Peyer's patch (tissue), 4 donors: ENCODE measurements around the gene GALNT9. TPM values are rescaled to one million over a fixed set of nuclear protein-coding genes. Genes with fewer than 3 reads are reported as not detected.

Experiments used
- DNase-seq, 3 donors: peaks; one replicate each; pipeline ENCODE4 v3.0.0-alpha.2; 2017 to 2019
- H3K27ac ChIP-seq, 4 donors: fragments of 200-600 bp; sonication (generic); one replicate each; pipeline ENCODE4 v1.5.1; 2016 to 2019
- H3K27me3 ChIP-seq, 2 donors: fragments of 200-600 bp; sonication (generic); one replicate each; pipeline ENCODE4 v1.5.1; 2019
- H3K36me3 ChIP-seq, 3 donors: fragments of 200-600 bp; sonication (generic); one replicate each; pipeline ENCODE4 v1.5.1; 2016 to 2019
- H3K4me1 ChIP-seq, 4 donors: fragments of 200-600 bp; sonication (generic); one replicate each; pipeline ENCODE4 v1.5.1; 2016 to 2019
- H3K4me3 ChIP-seq, 4 donors: fragments of 200-600 bp; sonication (generic); 1 replicate in 3 of 4; 2 replicates in 1 of 4; pipeline ENCODE4 v1.5.1; 2016 to 2019; ENCODE audit warnings: mild to moderate bottlenecking in 1 of 4
- H3K9me3 ChIP-seq, 4 donors: fragments of 200-600 bp; sonication (generic); one replicate each; pipeline ENCODE4 v1.5.1; 2016 to 2019; ENCODE audit warnings: mild to moderate bottlenecking in 1 of 4
- CTCF ChIP-seq, 6 experiments: fragments of 450-650 bp in 4 of 6; fragments of 200-600 bp in 2 of 6; sonication (generic) in 1 of 6; IDR thresholded peaks; one replicate each; pipeline ENCODE4 v1.5.1; 2017 to 2019; ENCODE audit warnings: antibody characterized with exemption in 6 of 6, mild to moderate bottlenecking in 3 of 6, moderate library complexity in 1 of 6
- POLR2A ChIP-seq, 2 donors: fragments of 450-650 bp; IDR thresholded peaks; one replicate each; pipeline ENCODE4 v1.5.1; 2017; ENCODE audit warnings: antibody characterized with exemption in 2 of 2, mild to moderate bottlenecking in 2 of 2, moderate library complexity in 2 of 2
- total RNA-seq, 4 donors: library from RNA; depleted of rRNA; stranded (reverse); fragments of >200 nt; gene quantifications; one replicate each; pipeline ENCODE4 v1.1.0, GENCODE V29; 2016

Gene GALNT9
- total RNA-seq, 4 donors from 2014 or later, result not detected

DNA sequence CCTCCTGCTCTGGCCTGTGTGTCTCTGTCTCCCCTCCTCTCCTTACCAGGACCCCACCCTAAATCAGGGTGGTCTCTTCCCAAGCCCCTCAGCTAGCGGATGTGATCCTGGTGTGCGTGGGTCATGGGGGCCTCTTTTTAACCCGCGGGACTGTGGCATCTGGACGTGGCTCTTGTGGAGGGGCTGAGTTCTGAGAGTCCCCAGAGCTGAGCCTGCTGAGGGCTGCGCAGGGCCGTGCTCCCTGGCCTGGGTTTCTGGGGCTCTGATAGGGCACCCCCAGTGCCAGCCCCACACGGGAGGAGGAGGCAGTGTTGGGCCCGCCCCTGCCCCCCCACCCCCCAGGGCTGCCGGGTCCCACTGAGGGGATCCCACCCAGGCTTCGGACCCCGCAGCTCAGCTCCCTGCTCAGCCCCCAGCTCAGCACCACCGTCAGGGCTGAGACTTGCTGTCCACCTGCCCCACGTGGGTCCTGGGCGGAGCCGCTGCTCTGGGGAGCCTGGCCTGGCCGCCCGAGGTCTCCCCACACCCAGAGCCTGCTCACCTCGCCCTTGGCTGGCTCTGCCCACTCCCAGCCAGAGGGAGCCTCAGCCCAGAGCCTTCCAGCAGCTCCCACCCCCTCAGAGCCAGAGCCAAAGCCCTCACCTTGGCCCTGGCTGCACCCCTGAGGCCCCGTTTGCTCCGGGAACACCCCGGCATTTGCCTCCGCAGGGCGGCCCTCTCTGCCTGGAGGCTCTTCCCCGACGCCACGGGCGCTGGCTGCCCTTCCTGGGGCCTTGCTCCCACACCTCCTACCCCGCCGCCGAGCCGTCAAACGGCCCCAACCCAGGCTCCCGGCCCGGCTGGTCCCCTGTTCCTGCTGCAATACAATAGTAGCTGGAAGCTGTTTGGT, 153.6 kb downstream of the GALNT9 start:
- H3K4me1 ChIP-seq, result no peaks in the 10 kb centered on the region
- H3K4me3 ChIP-seq, result no peak overlapping the region
- H3K9me3 ChIP-seq, result no peaks in the 10 kb centered on the region
- TF ChIP-seq CTCF (IDR thresholded peaks at IDR 0.05), result no peak
- no peak for TF ChIP-seq POLR2A (IDR thresholded peaks at IDR 0.05)
- DNase-seq, result no peak
- no peaks in the 10 kb centered on the region for H3K36me3 ChIP-seq
- H3K27ac ChIP-seq, result no peak overlapping the region
- H3K27me3 ChIP-seq, result no peaks in the 10 kb centered on the region

DNA sequence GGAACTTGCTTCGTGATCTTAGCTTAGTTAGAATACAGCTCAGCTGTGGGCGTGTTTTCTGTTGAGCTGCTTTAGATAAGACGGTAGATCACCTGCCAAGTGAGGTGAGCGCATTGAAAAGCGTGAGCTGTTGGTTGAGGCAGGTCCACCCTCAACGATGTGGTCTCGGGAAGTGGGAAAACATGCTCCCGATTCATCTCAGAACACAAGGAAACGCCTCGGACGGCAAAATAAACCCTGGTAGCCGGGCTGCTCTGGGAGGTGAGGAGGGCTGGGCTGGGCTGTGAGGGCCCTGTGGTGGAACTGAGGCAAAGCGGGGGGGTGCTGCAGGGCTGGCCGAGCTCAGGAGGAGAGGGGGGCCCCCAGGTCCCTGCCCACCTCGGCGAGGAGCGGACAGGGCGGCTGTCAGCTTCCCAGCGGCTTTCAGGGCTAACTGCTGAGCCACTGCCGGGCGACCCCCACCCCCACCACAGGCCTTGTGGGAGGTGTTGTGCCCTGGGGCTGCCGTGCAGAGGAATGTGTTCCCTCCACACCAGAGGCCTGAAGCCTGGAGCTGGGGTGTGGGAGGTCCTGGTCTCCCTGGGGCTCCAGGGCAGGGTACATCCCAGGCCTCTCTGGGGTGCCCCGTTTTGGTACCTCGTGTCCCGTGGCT, 154.4 kb downstream of the GALNT9 start:
- no peak for DNase-seq

DNA sequence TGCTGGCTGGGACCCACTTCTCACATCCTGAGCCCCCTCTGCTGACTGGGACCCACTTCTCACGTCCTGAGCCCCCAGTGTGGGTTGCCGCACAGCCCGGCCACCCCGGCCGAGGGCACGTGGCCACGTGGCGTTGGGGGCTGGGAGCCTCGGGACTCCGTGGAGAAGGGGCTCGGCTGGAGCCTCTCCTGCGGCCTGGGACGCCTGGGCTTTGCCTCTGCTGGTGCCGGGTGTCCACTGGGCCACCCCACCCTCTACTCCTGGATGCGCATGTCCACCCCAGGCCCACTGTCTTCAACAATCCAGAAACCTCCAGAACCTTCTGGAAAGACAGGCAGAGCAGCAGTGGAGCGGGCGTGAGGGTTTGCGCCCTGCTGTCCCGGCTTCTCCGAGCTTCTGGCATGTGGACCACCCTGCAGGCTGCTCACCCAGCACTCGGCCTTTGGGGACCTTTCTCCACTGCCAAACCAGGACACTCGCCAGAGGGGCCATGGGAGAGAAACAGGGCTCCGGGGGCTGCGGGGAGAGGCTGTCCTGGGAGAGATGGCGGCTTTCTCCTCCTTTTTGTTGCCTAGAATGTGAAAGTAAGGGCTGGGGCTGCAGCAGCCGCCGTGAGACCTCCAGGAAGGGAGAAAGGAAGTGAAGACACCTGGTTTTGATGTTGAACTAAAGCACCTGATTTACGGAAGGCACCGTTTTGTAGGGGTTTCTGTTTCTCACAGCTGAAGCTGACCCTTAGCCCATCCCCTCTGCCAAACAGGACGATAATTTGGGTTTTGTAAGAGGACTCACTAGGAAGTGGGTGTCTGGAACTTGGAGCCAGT, 155.2 kb downstream of the GALNT9 start:
- H3K9me3 ChIP-seq, result no peaks in the 10 kb centered on the region
- H3K4me1 ChIP-seq, result no peaks in the 10 kb centered on the region
- no peak overlapping the region for H3K4me3 ChIP-seq
- TF ChIP-seq POLR2A (IDR thresholded peaks at IDR 0.05) (no peak), CTCF (IDR thresholded peaks at IDR 0.05) (no peak)
- no peaks in the 10 kb centered on the region for H3K36me3 ChIP-seq
- no peaks in the 10 kb centered on the region for H3K27me3 ChIP-seq
- no peak overlapping the region for H3K27ac ChIP-seq
- DNase-seq, result no peak

More for the DNA sequence above, 154.4 kb downstream of the GALNT9 start:
- Histone ChIP-seq H3K4me1 (no peaks in the 10 kb centered on the region), H3K9me3 (no peaks in the 10 kb centered on the region), H3K27me3 (no peaks in the 10 kb centered on the region), H3K36me3 (no peaks in the 10 kb centered on the region), H3K4me3 (no peak overlapping the region), H3K27ac (no peak overlapping the region)
- no peak for TF ChIP-seq POLR2A (IDR thresholded peaks at IDR 0.05)
- no peak for TF ChIP-seq CTCF (IDR thresholded peaks at IDR 0.05)

- no peaks in the 10 kb centered on the region for H3K9me3 ChIP-seq
- H3K4me3 ChIP-seq, result no peak overlapping the region
- H3K27me3 ChIP-seq, result no peaks in the 10 kb centered on the region
- H3K36me3 ChIP-seq, result no peaks in the 10 kb centered on the region
- TF ChIP-seq POLR2A (IDR thresholded peaks at IDR 0.05) (no peak), CTCF (IDR thresholded peaks at IDR 0.05) (no peak)
- no peaks in the 10 kb centered on the region for H3K4me1 ChIP-seq
- H3K27ac ChIP-seq, result no peak overlapping the region
- no peak for DNase-seq
Measured at GRCh38 chr12:132173135-132174014, 156.0 kb downstream of the GALNT9 start.

GRCh38 chr12:132172619-132173018, 156.8 kb downstream of the GALNT9 start:
- no peaks in the 10 kb centered on the region for H3K36me3 ChIP-seq
- no peaks in the 10 kb centered on the region for H3K27me3 ChIP-seq
- TF ChIP-seq POLR2A (IDR thresholded peaks at IDR 0.05), result no peak
- no peak for TF ChIP-seq CTCF (IDR thresholded peaks at IDR 0.05)
- no peak overlapping the region for H3K4me3 ChIP-seq
- no peak overlapping the region for H3K27ac ChIP-seq
- H3K4me1 ChIP-seq, result no peaks in the 10 kb centered on the region
- no peaks in the 10 kb centered on the region for H3K9me3 ChIP-seq
- DNase-seq, result no peak
